ENCODE results near the gene AFF3.

Gene AFF3

DNA sequence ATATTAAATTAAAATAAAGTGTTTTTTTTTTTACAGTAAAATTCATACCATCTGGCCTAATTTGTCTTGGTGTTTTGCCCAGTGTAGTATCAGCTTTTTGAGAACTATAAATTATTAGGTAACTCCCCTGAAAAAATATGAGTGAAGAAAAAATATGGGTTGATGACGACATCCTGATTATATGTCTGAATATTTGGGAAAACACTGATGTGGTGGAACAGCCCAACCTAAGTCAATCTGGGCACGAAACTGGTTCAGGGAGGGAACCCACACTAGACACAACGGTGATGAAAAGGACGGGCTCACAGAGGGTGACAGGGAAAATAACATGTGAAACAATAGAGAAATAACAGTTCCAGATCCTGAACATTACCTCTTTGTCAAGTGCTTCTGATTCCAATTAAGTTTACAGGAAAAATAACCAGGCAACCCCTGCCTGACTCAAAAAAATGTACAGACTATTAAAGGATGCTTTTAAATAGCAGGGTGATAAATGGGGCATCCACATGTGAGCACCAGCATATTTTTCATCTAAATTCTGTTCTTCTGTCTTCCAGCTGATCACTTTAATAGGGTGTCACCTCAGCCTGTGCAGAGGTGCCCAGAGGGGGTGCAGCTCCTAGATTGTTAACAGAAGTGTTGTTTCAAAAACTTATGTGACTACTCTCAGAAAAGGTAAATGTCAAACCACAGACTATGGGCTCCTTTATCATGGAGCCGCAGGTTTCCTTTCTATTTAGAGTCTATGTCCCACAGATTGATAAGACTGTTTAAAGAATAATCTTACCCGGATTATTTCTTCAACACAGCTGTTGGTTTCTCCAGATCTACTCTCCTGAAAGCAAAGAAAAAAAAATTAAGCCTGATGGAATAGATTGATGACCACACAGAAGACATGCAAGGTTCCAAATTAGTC, 305.4 kb downstream of the AFF3 start:
- Histone ChIP-seq H3K9me3 (ENCODE audit: control insufficient read depth, low read length) (no peaks in the 10 kb centered on the region), H3K36me3 (ENCODE audit: control insufficient read depth, insufficient read depth, low read length) (no peaks in the 10 kb centered on the region), H3K4me1 (ENCODE audit: control insufficient read depth, insufficient read depth, low read length) (no peaks in the 10 kb centered on the region), H3K27me3 (ENCODE audit: control insufficient read depth, insufficient read depth, low read length) (no peaks in the 10 kb centered on the region), H3K9ac (ENCODE audit: low read length) (no peak overlapping the region), H3K4me3 (ENCODE audit: low read length) (no peak overlapping the region)

DNA sequence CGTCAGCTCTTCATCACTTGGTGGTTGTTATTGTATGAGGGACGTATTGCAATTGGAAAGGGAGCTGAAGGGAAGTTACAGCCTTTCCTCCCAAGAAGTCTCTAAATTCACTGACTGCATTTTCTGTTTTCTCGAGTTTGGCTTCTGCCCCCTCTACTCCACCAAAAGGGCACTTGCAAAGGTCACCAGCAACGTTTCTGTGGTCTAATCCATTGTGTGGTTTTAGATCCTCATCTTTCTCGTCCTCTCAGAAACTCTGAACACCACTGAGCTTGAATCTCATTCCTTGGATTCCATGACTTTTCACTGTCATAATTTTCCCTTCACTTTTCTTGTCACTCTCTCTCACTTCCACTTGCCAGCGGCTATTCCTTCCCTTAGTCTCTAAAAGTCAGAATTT, 308.0 kb downstream of the AFF3 start:
- H3K36me3 ChIP-seq (ENCODE audit: control insufficient read depth, insufficient read depth, low read length): no peaks in the 10 kb centered on the region
- H3K9ac ChIP-seq (ENCODE audit: low read length): no peak overlapping the region
- no peaks in the 10 kb centered on the region for H3K27me3 ChIP-seq (ENCODE audit: control insufficient read depth, insufficient read depth, low read length)

DNA sequence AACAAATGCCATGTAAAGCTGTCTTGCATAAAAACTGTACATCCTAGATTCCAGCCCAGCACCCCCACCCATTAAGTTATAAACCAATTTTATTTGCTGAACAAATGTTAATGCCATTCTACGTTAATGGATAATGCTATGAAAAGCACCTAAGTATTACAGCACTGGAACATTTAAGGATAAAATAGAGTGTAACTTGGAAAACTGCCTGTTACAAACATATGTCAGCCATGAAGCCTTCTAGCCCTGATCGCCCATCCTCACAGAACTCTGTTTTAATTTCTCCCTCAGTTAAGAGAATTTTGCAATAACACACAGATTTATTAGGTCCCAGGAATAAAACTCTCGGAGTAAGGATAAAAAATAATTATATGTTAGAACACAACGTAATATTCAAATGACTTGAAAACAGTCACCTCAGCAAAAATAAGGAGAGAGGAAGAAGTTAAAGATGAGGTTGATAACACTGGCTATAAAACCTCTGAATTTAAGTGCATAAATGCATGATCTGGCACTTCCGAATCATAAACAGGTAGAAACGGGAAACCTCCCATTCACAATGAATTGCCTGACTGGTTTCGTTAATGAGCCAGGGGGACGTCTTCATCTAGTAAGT, 308.7 kb downstream of the AFF3 start:
- no peak overlapping the region for H3K9ac ChIP-seq (ENCODE audit: low read length)
- H3K9me3 ChIP-seq (ENCODE audit: control insufficient read depth, low read length): no peaks in the 10 kb centered on the region
- H3K27me3 ChIP-seq (ENCODE audit: control insufficient read depth, insufficient read depth, low read length): no peaks in the 10 kb centered on the region
- H3K4me3 ChIP-seq (ENCODE audit: low read length): no peak overlapping the region
- no peaks in the 10 kb centered on the region for H3K4me1 ChIP-seq (ENCODE audit: control insufficient read depth, insufficient read depth, low read length)
- no peaks in the 10 kb centered on the region for H3K36me3 ChIP-seq (ENCODE audit: control insufficient read depth, insufficient read depth, low read length)

More for the DNA sequence above, 308.0 kb downstream of the AFF3 start:
- Histone ChIP-seq H3K9me3 (ENCODE audit: control insufficient read depth, low read length) (no peaks in the 10 kb centered on the region), H3K4me1 (ENCODE audit: control insufficient read depth, insufficient read depth, low read length) (no peaks in the 10 kb centered on the region), H3K4me3 (ENCODE audit: low read length) (no peak overlapping the region)

DNA sequence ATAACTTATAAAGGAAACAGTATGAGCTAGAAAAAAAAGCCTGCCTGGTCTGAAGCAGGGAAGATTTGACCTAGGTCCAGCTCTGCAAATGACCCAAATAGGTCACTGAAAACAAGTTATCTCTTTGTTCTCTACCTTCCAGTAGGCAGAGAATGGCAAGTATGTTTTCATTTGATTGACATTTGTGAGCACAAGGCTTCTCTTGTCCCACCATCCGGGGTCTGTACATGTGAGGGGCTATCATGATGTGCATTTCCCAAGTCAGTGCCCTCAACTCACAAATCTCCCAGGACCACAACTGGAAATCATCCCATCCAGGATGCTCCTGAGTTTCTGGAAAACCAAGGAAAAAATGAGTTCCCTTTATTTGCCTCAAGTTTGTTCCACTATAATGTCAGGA, 309.5 kb downstream of the AFF3 start:
- no peak overlapping the region for H3K4me3 ChIP-seq (ENCODE audit: low read length)

DNA sequence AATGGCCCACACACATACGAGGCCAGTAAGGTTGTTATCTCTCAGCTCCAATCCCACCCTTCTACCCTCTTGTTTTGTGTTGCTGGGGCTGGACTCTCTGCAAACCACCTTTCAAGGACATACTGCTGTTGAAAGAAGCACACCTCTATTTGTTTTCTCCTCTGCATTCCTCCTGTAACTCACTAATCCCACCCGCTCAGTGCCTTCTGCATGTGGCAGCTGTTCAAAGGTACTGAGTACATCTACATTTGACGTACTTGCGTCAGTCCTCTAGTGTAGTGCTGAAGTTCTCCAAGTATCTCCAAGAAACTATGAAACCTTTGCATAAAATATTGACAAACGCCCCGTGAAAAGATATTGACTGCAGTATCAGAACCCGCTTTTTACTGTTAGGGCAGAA, 310.6 kb downstream of the AFF3 start:
- Histone ChIP-seq H3K36me3 (ENCODE audit: control insufficient read depth, insufficient read depth, low read length) (no peaks in the 10 kb centered on the region), H3K9ac (ENCODE audit: low read length) (no peak overlapping the region), H3K4me1 (ENCODE audit: control insufficient read depth, insufficient read depth, low read length) (no peaks in the 10 kb centered on the region), H3K27me3 (ENCODE audit: control insufficient read depth, insufficient read depth, low read length) (no peaks in the 10 kb centered on the region), H3K9me3 (ENCODE audit: control insufficient read depth, low read length) (no peaks in the 10 kb centered on the region), H3K4me3 (ENCODE audit: low read length) (no peak overlapping the region)

More for the DNA sequence above, 309.5 kb downstream of the AFF3 start:
- Histone ChIP-seq H3K9me3 (ENCODE audit: control insufficient read depth, low read length) (no peaks in the 10 kb centered on the region), H3K4me1 (ENCODE audit: control insufficient read depth, insufficient read depth, low read length) (no peaks in the 10 kb centered on the region), H3K36me3 (ENCODE audit: control insufficient read depth, insufficient read depth, low read length) (no peaks in the 10 kb centered on the region), H3K27me3 (ENCODE audit: control insufficient read depth, insufficient read depth, low read length) (no peaks in the 10 kb centered on the region), H3K9ac (ENCODE audit: low read length) (no peak overlapping the region)

DNA sequence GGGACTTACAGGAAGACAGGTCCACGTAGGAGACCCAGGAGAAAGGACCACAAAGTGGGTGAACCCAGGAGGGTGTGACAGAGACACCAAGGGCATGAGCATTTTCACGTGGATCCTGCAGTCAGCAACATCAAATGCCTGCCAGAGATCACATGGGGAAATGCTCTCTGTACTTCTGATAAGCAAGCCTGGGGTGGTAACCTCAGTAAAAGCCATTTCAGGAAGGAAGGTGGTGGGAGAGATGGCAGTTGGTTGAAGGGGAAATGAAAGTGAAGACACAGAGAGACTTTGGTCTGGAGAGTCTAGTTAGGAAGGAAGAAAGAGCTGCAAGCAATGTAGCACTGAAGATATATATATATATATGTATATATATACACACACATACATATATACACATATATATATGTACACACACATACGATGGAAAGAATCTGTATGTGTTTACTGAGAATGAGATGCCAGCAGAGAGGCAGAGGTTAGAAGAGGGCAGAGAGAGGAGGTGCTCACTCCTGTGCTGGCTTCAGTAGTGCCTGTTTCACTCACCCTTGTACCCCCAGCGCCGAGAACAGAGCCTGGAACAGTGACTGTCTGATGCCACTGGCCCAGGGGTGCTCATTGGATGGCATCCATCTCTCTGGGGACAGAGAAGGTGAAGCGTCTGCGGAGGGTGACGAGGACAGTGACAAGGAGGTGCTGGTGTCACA, 314.9 kb downstream of the AFF3 start:
- Histone ChIP-seq H3K4me3 (ENCODE audit: low read length) (no peak overlapping the region), H3K36me3 (ENCODE audit: control insufficient read depth, insufficient read depth, low read length) (no peaks in the 10 kb centered on the region), H3K4me1 (ENCODE audit: control insufficient read depth, insufficient read depth, low read length) (no peaks in the 10 kb centered on the region), H3K9ac (ENCODE audit: low read length) (no peak overlapping the region), H3K9me3 (ENCODE audit: control insufficient read depth, low read length) (no peaks in the 10 kb centered on the region), H3K27me3 (ENCODE audit: control insufficient read depth, insufficient read depth, low read length) (no peaks in the 10 kb centered on the region)

DNA sequence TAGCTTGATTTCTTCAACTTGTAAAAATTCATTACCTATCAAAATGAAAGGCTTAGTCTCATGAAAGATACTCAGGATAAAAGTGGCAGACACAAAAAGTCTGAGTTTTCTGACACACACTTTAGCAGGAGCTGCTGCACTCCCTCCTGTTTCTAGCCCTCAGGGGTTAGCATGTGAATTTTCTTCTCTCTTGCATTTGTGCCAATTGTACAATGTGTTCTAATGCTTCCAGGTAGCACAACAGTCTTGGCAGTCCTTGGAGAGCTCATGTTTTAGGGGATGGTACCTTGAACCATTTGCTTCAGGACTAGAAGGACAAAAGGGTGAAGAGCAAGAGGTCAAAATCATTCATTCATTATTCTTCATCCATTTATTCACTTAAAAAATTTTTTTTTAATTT, 316.8 kb downstream of the AFF3 start:
- no peaks in the 10 kb centered on the region for H3K36me3 ChIP-seq (ENCODE audit: control insufficient read depth, insufficient read depth, low read length)
- H3K9ac ChIP-seq (ENCODE audit: low read length): no peak overlapping the region
- no peaks in the 10 kb centered on the region for H3K27me3 ChIP-seq (ENCODE audit: control insufficient read depth, insufficient read depth, low read length)
- no peaks in the 10 kb centered on the region for H3K4me1 ChIP-seq (ENCODE audit: control insufficient read depth, insufficient read depth, low read length)
- H3K9me3 ChIP-seq (ENCODE audit: control insufficient read depth, low read length): no peaks in the 10 kb centered on the region
- H3K4me3 ChIP-seq (ENCODE audit: low read length): no peak overlapping the region

DNA sequence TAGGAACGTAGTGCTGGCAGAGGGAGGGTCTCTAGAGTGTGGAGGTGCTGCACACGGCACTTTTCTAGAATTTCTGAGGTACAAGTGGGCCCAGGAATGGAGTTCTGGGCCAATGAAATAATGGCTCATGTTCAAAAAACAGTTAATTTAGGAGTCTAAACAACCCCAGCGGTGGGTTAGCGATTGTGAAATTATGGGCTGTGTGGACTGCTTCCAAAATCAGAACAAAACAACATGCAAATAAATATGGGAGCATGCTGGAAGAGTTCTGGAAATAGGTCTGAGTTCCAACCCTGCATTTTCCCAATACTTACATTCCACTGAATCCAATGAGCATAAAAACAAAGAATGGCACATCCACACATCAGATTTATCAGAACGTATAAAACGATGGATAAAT, 317.6 kb downstream of the AFF3 start:
- Histone ChIP-seq H3K4me1 (ENCODE audit: control insufficient read depth, insufficient read depth, low read length) (no peaks in the 10 kb centered on the region), H3K36me3 (ENCODE audit: control insufficient read depth, insufficient read depth, low read length) (no peaks in the 10 kb centered on the region), H3K4me3 (ENCODE audit: low read length) (no peak overlapping the region), H3K9ac (ENCODE audit: low read length) (no peak overlapping the region), H3K9me3 (ENCODE audit: control insufficient read depth, low read length) (no peaks in the 10 kb centered on the region), H3K27me3 (ENCODE audit: control insufficient read depth, insufficient read depth, low read length) (no peaks in the 10 kb centered on the region)

DNA sequence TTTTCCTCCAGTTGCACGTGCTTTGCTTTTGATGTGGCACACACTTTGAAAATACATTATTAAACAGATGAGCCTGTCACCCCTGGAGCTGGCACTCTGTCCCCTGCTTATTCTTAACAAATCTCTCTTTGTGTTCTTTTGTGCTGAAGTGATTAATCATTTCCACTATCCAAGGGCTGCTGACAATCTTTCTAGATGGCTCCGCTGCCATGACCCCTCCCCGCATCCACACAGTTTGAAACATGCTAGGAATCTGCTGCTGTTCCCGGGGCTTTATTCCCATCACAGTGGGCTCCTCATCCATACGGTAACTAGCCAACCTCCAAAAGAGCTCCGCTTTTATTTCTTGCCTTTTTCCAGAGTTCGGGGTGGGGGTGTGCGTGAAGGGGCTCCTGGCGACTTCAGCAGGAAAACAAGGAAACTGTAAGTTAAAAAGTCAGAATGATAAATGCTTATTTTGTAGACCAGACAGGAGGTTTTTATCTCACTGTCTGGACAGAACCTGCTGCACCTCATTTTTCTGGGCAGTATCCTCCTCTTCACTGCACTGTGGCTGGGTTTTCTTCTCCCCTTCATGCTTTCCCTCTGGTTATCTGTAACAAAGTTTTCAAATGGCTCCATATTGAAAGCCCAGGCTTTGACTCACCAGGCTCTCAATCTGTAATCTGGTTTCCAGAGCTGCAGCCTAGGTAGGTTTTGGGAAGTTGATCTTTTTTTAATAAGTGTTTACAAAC, 319.7 kb downstream of the AFF3 start:
- Histone ChIP-seq H3K36me3 (ENCODE audit: control insufficient read depth, insufficient read depth, low read length) (no peaks in the 10 kb centered on the region), H3K9ac (ENCODE audit: low read length) (no peak overlapping the region), H3K9me3 (ENCODE audit: control insufficient read depth, low read length) (no peaks in the 10 kb centered on the region), H3K4me3 (ENCODE audit: low read length) (no peak overlapping the region), H3K4me1 (ENCODE audit: control insufficient read depth, insufficient read depth, low read length) (no peaks in the 10 kb centered on the region), H3K27me3 (ENCODE audit: control insufficient read depth, insufficient read depth, low read length) (no peaks in the 10 kb centered on the region)

DNA sequence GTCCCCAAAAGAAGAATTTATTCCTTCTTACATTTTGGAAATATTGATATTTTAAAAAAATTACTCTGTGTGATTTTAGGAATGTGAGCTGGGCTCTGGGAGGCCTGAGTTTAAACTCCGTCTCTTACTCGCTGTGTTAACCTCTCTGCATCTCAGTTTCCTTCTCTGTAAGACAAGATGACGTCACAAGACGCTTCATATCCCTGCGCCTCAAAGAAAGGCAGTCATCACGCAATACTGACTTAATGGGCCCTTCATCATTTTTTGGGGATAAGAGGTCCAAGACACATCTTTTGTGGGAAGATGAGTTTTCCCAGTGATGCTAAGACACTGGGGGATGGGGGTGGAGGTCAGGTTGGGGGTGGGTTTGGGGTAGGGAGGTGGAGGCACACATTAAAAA, 320.4 kb downstream of the AFF3 start:
- Histone ChIP-seq H3K9ac (ENCODE audit: low read length) (no peak overlapping the region), H3K9me3 (ENCODE audit: control insufficient read depth, low read length) (no peaks in the 10 kb centered on the region), H3K36me3 (ENCODE audit: control insufficient read depth, insufficient read depth, low read length) (no peaks in the 10 kb centered on the region), H3K27me3 (ENCODE audit: control insufficient read depth, insufficient read depth, low read length) (no peaks in the 10 kb centered on the region), H3K4me3 (ENCODE audit: low read length) (no peak overlapping the region), H3K4me1 (ENCODE audit: control insufficient read depth, insufficient read depth, low read length) (no peaks in the 10 kb centered on the region)

DNA sequence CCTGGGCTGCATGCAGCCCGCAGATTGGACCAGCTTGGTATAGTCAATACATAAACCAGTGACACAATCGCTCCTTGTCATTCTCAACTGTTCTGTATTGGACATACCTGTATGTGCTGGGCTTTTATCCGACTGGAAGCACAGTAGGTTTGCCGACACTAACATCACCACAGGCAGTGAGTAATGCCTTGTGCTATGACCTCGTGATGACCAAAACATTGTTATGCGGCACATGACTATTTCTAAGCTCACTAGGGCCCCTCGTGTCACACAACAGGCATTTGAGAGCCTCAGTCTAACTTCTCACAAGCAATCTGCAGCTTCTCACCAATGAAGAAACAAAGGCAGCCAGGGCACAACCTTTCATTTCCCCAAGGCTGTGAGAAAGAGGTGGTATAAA, 320.8 kb downstream of the AFF3 start:
- no peak overlapping the region for H3K9ac ChIP-seq (ENCODE audit: low read length)
- no peak overlapping the region for H3K4me3 ChIP-seq (ENCODE audit: low read length)
- no peaks in the 10 kb centered on the region for H3K9me3 ChIP-seq (ENCODE audit: control insufficient read depth, low read length)
- no peaks in the 10 kb centered on the region for H3K4me1 ChIP-seq (ENCODE audit: control insufficient read depth, insufficient read depth, low read length)
- no peaks in the 10 kb centered on the region for H3K36me3 ChIP-seq (ENCODE audit: control insufficient read depth, insufficient read depth, low read length)
- no peaks in the 10 kb centered on the region for H3K27me3 ChIP-seq (ENCODE audit: control insufficient read depth, insufficient read depth, low read length)

All from mucosa of stomach (tissue), 1 donor.